ENCODE results near the gene FHAD1. TPM values are rescaled to one million over a fixed set of nuclear protein-coding genes. Genes with fewer than 3 reads are reported as not detected.
A peak's percentile ranks its signal among the peaks of the same experiment; 100 is the strongest.

Gene FHAD1
- total and polyA plus RNA-seq, 2 experiments from 2014 or later: 0.13 to 0.68 TPM

GRCh38 chr1:15342408-15342967, 95.5 kb downstream of the FHAD1 start:
- 70% methylated on average over 4 of the region's 4 CpGs for WGBS (ENCODE audit: low lambda C conversion rate, missing lambda C conversion rate)
- Histone ChIP-seq H3K4me2 (peak overlapping the region; percentile 21), H3K27ac (peak overlapping the region; percentile 34)

GRCh38 chr1:15343099-15343498, 96.1 kb downstream of the FHAD1 start:
- WGBS (ENCODE audit: low lambda C conversion rate, missing lambda C conversion rate): 89% methylated on average over 7 of the region's 9 CpGs
- DNase-seq (ENCODE audit: low spot score): no peak
- Histone ChIP-seq H3K9me3 (ENCODE audit: low read depth) (no peaks in the 10 kb centered on the region), H2AFZ (no peak overlapping the region), H3K79me2 (no peaks in the 10 kb centered on the region), H3K4me3 (no peak overlapping the region), H3K27me3 (no peaks in the 10 kb centered on the region), H3K4me2 (no peak overlapping the region), H3K36me3 (replicated peaks; ENCODE audit: insufficient read depth, low read depth) (no peaks in the 10 kb centered on the region), H3K4me1 (ENCODE audit: insufficient read depth) (no peaks in the 10 kb centered on the region), H3K9me2 (replicated peaks; ENCODE audit: insufficient read depth) (no peaks in the 10 kb centered on the region), H4K20me1 (ENCODE audit: insufficient read depth, poor library complexity, severe bottlenecking) (no peaks in the 10 kb centered on the region), H3K27ac (no peak overlapping the region)
- TF ChIP-seq CTCF (IDR thresholded peaks at IDR 0.05; ENCODE audit: poor library complexity) (no peak), EZH2phosphoT487 (IDR thresholded peaks at IDR 0.05; ENCODE audit: low read depth, severe bottlenecking, unreplicated experiment) (no peak), EZH2 (IDR thresholded peaks at IDR 0.05; ENCODE audit: borderline replicate concordance) (no peak)

More at GRCh38 chr1:15342408-15342967, 95.5 kb downstream of the FHAD1 start:
- H3K27me3 ChIP-seq: no peaks in the 10 kb centered on the region
- no peaks in the 10 kb centered on the region for H3K9me3 ChIP-seq (ENCODE audit: low read depth)
- no peaks in the 10 kb centered on the region for H3K79me2 ChIP-seq
- H3K9me2 ChIP-seq (replicated peaks; ENCODE audit: insufficient read depth): no peaks in the 10 kb centered on the region
- no peaks in the 10 kb centered on the region for H3K4me1 ChIP-seq (ENCODE audit: insufficient read depth)
- no peak overlapping the region for H2AFZ ChIP-seq
- H4K20me1 ChIP-seq (ENCODE audit: insufficient read depth, poor library complexity, severe bottlenecking): no peaks in the 10 kb centered on the region
- no peaks in the 10 kb centered on the region for H3K36me3 ChIP-seq (replicated peaks; ENCODE audit: insufficient read depth, low read depth)
- DNase-seq (ENCODE audit: low spot score): no peak
- H3K4me3 ChIP-seq: no peak overlapping the region
- TF ChIP-seq EZH2 (IDR thresholded peaks at IDR 0.05; ENCODE audit: borderline replicate concordance) (no peak), EZH2phosphoT487 (IDR thresholded peaks at IDR 0.05; ENCODE audit: low read depth, severe bottlenecking, unreplicated experiment) (no peak), CTCF (IDR thresholded peaks at IDR 0.05; ENCODE audit: poor library complexity) (no peak)

- TF ChIP-seq CTCF (IDR thresholded peaks at IDR 0.05; ENCODE audit: poor library complexity) (no peak), EZH2phosphoT487 (IDR thresholded peaks at IDR 0.05; ENCODE audit: low read depth, severe bottlenecking, unreplicated experiment) (no peak), EZH2 (IDR thresholded peaks at IDR 0.05; ENCODE audit: borderline replicate concordance) (no peak)
- no peaks in the 10 kb centered on the region for H3K79me2 ChIP-seq
- H3K9me2 ChIP-seq (replicated peaks; ENCODE audit: insufficient read depth): no peaks in the 10 kb centered on the region
- no peak overlapping the region for H3K27ac ChIP-seq
- H3K27me3 ChIP-seq: no peaks in the 10 kb centered on the region
- no peaks in the 10 kb centered on the region for H3K9me3 ChIP-seq (ENCODE audit: low read depth)
- H2AFZ ChIP-seq: no peak overlapping the region
- no peak overlapping the region for H3K4me2 ChIP-seq
- no peaks in the 10 kb centered on the region for H4K20me1 ChIP-seq (ENCODE audit: insufficient read depth, poor library complexity, severe bottlenecking)
- H3K36me3 ChIP-seq (replicated peaks; ENCODE audit: insufficient read depth, low read depth): no peaks in the 10 kb centered on the region
- no peak for DNase-seq (ENCODE audit: low spot score)
- WGBS (ENCODE audit: low lambda C conversion rate, missing lambda C conversion rate): 71% methylated on average over 11 of the region's 11 CpGs
- no peaks in the 10 kb centered on the region for H3K4me1 ChIP-seq (ENCODE audit: insufficient read depth)
- no peak overlapping the region for H3K4me3 ChIP-seq
Observed at GRCh38 chr1:15343729-15344128, 96.7 kb downstream of the FHAD1 start.

Measured in hepatocyte (in vitro differentiated cells).